Hepatocyte (in vitro differentiated cells): Measurements from ENCODE around the gene EXOC4. TPM values are rescaled to one million over a fixed set of nuclear protein-coding genes. Genes with fewer than 3 reads are reported as not detected.

Source experiments
- DNase-seq: peaks from one replicate; pipeline ENCODE4 v3.0.0-alpha.2; 2016; ENCODE audit warnings: low spot score
- H2AFZ ChIP-seq: fragments of 200-600 bp; sonication (generic); 2 replicates; pipeline ENCODE4 v1.6.0; 2016; ENCODE audit warnings: antibody characterized with exemption, mild to moderate bottlenecking
- H3K27ac ChIP-seq: fragments of 200-600 bp; sonication (generic); 2 replicates; pipeline ENCODE4 v1.5.1; 2016; ENCODE audit warnings: mild to moderate bottlenecking
- H3K27me3 ChIP-seq: fragments of 200-600 bp; sonication (generic); 2 replicates; pipeline ENCODE4 v1.6.1; 2016
- H3K36me3 ChIP-seq: fragments of 200-600 bp; sonication (generic); replicated peaks from 2 replicates; pipeline ENCODE4 v1.5.1; 2016; ENCODE audit warnings: low read depth; ENCODE audit not compliant: insufficient read depth
- H3K4me1 ChIP-seq: fragments of 200-600 bp; sonication (generic); 2 replicates; pipeline ENCODE4 v1.5.1; 2016; ENCODE audit warnings: mild to moderate bottlenecking, moderate library complexity; ENCODE audit not compliant: insufficient read depth
- H3K4me2 ChIP-seq: fragments of 200-600 bp; sonication (generic); 2 replicates; pipeline ENCODE4 v1.6.0; 2016
- H3K4me3 ChIP-seq: fragments of 200-600 bp; sonication (generic); 2 replicates; pipeline ENCODE4 v1.5.1; 2016; ENCODE audit warnings: mild to moderate bottlenecking
- H3K79me2 ChIP-seq: fragments of 200-600 bp; sonication (generic); 2 replicates; pipeline ENCODE4 v1.6.0; 2017; ENCODE audit warnings: mild to moderate bottlenecking
- H3K9me2 ChIP-seq: fragments of 200-600 bp; sonication (generic); replicated peaks from 2 replicates; pipeline ENCODE4 v1.6.0; 2017; ENCODE audit warnings: mild to moderate bottlenecking; ENCODE audit not compliant: insufficient read depth
- H3K9me3 ChIP-seq: fragments of 200-600 bp; sonication (generic); 2 replicates; pipeline ENCODE4 v1.5.1; 2016; ENCODE audit warnings: low read depth, mild to moderate bottlenecking
- H4K20me1 ChIP-seq: fragments of 200-600 bp; sonication (generic); 2 replicates; pipeline ENCODE4 v1.6.0; 2016; ENCODE audit warnings: mild to moderate bottlenecking; ENCODE audit not compliant: insufficient read depth, poor library complexity, severe bottlenecking
- EZH2 ChIP-seq: fragments of 200-600 bp; sonication (generic); IDR thresholded peaks from 2 replicates; pipeline ENCODE4 v1.6.1; 2016; ENCODE audit warnings: antibody characterized with exemption, mild to moderate bottlenecking, borderline replicate concordance
- EZH2phosphoT487 ChIP-seq: fragments of 200-600 bp; sonication (generic); IDR thresholded peaks from one replicate; pipeline ENCODE4 v1.6.1; 2018; ENCODE audit warnings: antibody characterized with exemption, mild to moderate bottlenecking, low read depth, moderate library complexity; ENCODE audit not compliant: unreplicated experiment, severe bottlenecking
- WGBS: methylation state at CpG from one replicate; pipeline ENCODE4 v1.1.6; 2016; ENCODE audit warnings: low lambda C conversion rate; ENCODE audit errors: missing lambda C conversion rate; 5-methylcytosine and 5-hydroxymethylcytosine counted together
- polyA plus RNA-seq: library from polyadenylated mRNA; unstranded; fragments of >200 nt; fragmentation: Nextera tagmentation; extraction: Ambion mirVana; gene quantifications from 2 replicates; pipeline ENCODE4 v1.2.1, GENCODE V29; 2016
- total RNA-seq: library from RNA; depleted of rRNA; stranded (reverse); fragments of >200 nt; gene quantifications from 2 replicates; pipeline ENCODE4 v1.2.3, GENCODE V29; 2014
- TF ChIP-seq, protein P1 (sequence below): fragments of 200-600 bp; sonication (generic); IDR thresholded peaks from 2 replicates; pipeline ENCODE4 v1.5.1; 2016; ENCODE audit warnings: antibody characterized with exemption, mild to moderate bottlenecking; ENCODE audit not compliant: poor library complexity

The EXOC4 gene
- total and polyA plus RNA-seq, 2 experiments from 2014 or later, result 34.8 to 56.1 TPM

DNA sequence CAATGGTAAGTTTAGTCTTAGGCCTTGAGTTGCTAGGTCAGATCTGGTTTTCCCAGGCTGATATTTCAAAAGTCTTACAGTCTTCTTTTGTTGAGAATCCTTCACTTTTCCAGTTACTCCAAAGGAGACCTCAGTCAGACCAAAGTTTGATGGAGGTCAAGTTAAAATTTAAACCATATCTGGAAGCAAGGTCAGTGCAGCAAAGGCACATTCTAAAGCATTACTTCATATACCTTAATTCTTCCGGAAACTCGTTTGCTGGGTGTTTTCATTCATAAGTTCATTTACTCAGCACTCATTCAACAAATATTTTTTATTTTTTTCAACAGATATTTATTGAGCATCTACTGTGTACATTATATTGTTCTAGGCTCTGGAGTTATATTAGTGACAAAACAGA, 471.3 kb downstream of the EXOC4 start:
- no peaks in the 10 kb centered on the region for H3K79me2 ChIP-seq
- no peaks in the 10 kb centered on the region for H3K36me3 ChIP-seq
- TF ChIP-seq, protein P1, sequence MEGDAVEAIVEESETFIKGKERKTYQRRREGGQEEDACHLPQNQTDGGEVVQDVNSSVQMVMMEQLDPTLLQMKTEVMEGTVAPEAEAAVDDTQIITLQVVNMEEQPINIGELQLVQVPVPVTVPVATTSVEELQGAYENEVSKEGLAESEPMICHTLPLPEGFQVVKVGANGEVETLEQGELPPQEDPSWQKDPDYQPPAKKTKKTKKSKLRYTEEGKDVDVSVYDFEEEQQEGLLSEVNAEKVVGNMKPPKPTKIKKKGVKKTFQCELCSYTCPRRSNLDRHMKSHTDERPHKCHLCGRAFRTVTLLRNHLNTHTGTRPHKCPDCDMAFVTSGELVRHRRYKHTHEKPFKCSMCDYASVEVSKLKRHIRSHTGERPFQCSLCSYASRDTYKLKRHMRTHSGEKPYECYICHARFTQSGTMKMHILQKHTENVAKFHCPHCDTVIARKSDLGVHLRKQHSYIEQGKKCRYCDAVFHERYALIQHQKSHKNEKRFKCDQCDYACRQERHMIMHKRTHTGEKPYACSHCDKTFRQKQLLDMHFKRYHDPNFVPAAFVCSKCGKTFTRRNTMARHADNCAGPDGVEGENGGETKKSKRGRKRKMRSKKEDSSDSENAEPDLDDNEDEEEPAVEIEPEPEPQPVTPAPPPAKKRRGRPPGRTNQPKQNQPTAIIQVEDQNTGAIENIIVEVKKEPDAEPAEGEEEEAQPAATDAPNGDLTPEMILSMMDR, result no peak
- TF ChIP-seq EZH2 (no peak), EZH2phosphoT487 (no peak)
- no peak overlapping the region for H3K4me3 ChIP-seq
- H3K27ac ChIP-seq, result no peak overlapping the region
- no peak overlapping the region for H2AFZ ChIP-seq
- no peaks in the 10 kb centered on the region for H3K9me3 ChIP-seq
- H3K4me2 ChIP-seq, result no peak overlapping the region
- H4K20me1 ChIP-seq, result no peaks in the 10 kb centered on the region
- no peaks in the 10 kb centered on the region for H3K27me3 ChIP-seq
- 74% methylated on average over 2 of the region's 2 CpGs for whole genome bisulfite sequencing
- no peak for DNase-seq
- H3K4me1 ChIP-seq, result peaks cover 4% of the 10 kb centered on the region
- no peaks in the 10 kb centered on the region for H3K9me2 ChIP-seq

DNA sequence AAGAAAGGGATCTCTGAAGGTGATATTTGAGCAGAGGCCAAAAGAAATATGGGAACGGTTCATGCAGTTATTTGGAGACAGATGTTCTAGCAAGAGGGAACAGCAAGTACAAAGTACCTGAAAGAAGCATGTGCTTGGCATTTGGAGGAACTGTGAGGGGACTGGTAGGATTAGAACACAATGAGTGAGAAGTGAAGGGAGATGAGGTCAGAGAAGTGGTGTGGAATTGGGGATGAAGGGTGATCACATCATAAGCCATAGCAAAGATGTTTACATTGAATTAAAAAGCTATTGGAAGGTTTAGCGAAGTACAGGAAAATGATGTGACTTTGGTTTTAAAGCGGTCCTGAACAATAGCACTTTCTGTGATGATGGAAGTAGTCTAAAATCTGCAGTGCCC, 471.8 kb downstream of the EXOC4 start:
- Histone ChIP-seq H3K4me2 (no peak overlapping the region), H2AFZ (no peak overlapping the region), H3K27me3 (no peaks in the 10 kb centered on the region), H3K4me1 (peaks cover 4% of the 10 kb centered on the region), H3K4me3 (no peak overlapping the region), H3K79me2 (no peaks in the 10 kb centered on the region), H3K27ac (no peak overlapping the region), H3K9me3 (no peaks in the 10 kb centered on the region), H4K20me1 (no peaks in the 10 kb centered on the region), H3K9me2 (no peaks in the 10 kb centered on the region), H3K36me3 (no peaks in the 10 kb centered on the region)
- no peak for DNase-seq
- WGBS, result 89% methylated on average over 3 of the region's 3 CpGs
- TF ChIP-seq EZH2phosphoT487 (no peak), EZH2 (no peak)
- TF ChIP-seq, protein P1, result no peak

DNA sequence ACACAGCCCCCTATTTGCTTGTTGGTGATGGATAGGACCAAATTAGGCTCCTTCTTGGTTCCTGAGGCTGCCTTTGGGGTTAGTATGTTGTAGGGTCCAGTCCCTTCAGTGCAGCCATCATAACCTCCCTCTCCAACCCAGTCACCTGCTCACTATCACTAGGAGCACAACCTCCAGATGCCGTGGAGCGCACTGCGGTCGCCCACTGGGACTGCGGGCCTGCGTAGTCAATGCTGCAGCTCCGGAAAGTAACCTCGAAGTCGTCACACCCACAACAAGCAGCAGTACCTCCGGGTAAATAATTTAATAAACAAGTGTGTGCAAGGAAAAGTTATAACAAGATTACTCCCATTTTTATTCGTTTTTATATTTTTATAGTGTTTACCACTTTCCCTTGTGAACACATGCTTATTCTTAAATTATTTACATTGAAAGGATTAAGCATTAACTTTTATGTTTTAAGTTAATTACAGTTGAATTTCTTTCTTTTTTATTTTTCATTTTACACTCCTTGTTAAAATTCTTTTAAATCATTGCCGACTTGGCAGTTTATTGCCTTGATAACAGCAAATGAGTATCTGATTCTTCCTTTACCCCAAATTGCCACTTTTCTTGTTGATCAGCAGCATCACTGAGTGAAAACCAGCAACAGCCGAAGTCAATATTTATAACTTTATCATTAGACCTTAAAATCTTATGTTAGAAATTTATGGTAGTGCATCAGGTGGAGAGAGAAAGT, 474.8 kb downstream of the EXOC4 start:
- Histone ChIP-seq H3K27ac (no peak overlapping the region), H3K36me3 (no peaks in the 10 kb centered on the region), H3K79me2 (no peaks in the 10 kb centered on the region), H3K27me3 (no peaks in the 10 kb centered on the region), H3K4me1 (peaks cover 4% of the 10 kb centered on the region), H3K9me3 (no peaks in the 10 kb centered on the region), H3K9me2 (no peaks in the 10 kb centered on the region), H4K20me1 (no peaks in the 10 kb centered on the region), H3K4me3 (no peak overlapping the region), H2AFZ (no peak overlapping the region), H3K4me2 (no peak overlapping the region)
- 80% methylated on average over 13 of the region's 13 CpGs for WGBS
- DNase-seq, result no peak
- TF ChIP-seq, protein P1, result no peak
- no peak for TF ChIP-seq EZH2
- no peak for TF ChIP-seq EZH2phosphoT487

DNA sequence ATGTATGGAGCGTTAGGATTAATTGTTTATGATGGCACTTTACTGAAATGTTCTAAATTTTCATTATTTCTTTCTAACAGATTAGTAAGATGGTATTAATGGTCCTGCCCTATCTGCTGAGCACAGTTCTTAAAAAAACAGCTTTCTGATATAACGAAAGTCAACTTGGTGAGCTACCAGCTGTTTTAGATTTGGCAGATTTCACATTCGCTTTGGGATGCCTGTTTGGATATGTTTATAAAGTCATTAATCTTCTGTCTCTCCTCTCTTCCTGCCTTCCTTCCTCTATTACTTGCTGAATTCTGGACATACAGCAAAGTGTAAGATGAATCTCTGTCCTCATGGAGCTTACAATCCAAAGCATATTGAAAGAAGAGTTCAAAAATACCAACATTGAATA, 477.5 kb downstream of the EXOC4 start:
- Histone ChIP-seq H3K4me1 (no peaks in the 10 kb centered on the region), H3K9me2 (no peaks in the 10 kb centered on the region), H3K4me2 (no peak overlapping the region), H2AFZ (no peak overlapping the region), H3K9me3 (no peaks in the 10 kb centered on the region), H3K27me3 (no peaks in the 10 kb centered on the region), H3K27ac (no peak overlapping the region), H4K20me1 (no peaks in the 10 kb centered on the region), H3K79me2 (no peaks in the 10 kb centered on the region), H3K36me3 (no peaks in the 10 kb centered on the region), H3K4me3 (no peak overlapping the region)
- no peak for TF ChIP-seq EZH2phosphoT487
- TF ChIP-seq, protein P1, result no peak
- TF ChIP-seq EZH2, result no peak
- WGBS, result 76% methylated on average over 3 of the region's 3 CpGs
- no peak for DNase-seq
